Left ventricle myocardium inferior (tissue), 1 donor: ENCODE measurements around the gene TMBIM4. TPM values are rescaled to one million over a fixed set of nuclear protein-coding genes. Genes with fewer than 3 reads are reported as not detected.
A peak's percentile ranks its signal among the peaks of the same experiment; 100 is the strongest.

Experiments used
- DNase-seq: peaks from one replicate; pipeline ENCODE4 v3.0.0-alpha.2; 2020
- H3K27ac ChIP-seq: fragments of 200-600 bp; replicated peaks from 2 replicates; pipeline ENCODE4 v1.8.0; 2021
- H3K27me3 ChIP-seq: fragments of 200-600 bp; 2 replicates; pipeline ENCODE4 v1.8.0; 2021; ENCODE audit warnings: low read depth
- H3K36me3 ChIP-seq: fragments of 200-600 bp; 2 replicates; pipeline ENCODE4 v1.8.0; 2021
- H3K4me1 ChIP-seq: fragments of 200-600 bp; 2 replicates; pipeline ENCODE4 v1.8.0; 2021
- H3K4me3 ChIP-seq: fragments of 200-600 bp; 2 replicates; pipeline ENCODE4 v1.8.0; 2021; ENCODE audit warnings: mild to moderate bottlenecking, moderate library complexity
- H3K9me3 ChIP-seq: fragments of 200-600 bp; replicated peaks from 2 replicates; pipeline ENCODE4 v1.8.0; 2021
- intact Hi-C: fragments of 100-400 bp; cut with micrococcal nuclease; formaldehyde crosslinking; loops from one replicate; pipeline ENCODE4 v1.11.0; 2022
- total RNA-seq: library from RNA; stranded (reverse); fragmentation: NEBNext Ultra II Directional; extraction: Animal tissue kit (Norgen Biotek cat#: 25700); gene quantifications from one replicate; pipeline ENCODE4 v1.2.1, GENCODE V29; 2021
- TF ChIP-seq, protein P1 (sequence below): fragments of 200-600 bp; IDR thresholded peaks from 2 replicates; pipeline ENCODE4 v1.8.0; 2021; ENCODE audit warnings: antibody characterized with exemption, mild to moderate bottlenecking, borderline replicate concordance
- donor health status: DM: no; HTN: yes; CAD: no; lungs with severe emphysema.

Gene TMBIM4
- total RNA-seq, 1 donor from 2014 or later = 74.5 TPM

DNA sequence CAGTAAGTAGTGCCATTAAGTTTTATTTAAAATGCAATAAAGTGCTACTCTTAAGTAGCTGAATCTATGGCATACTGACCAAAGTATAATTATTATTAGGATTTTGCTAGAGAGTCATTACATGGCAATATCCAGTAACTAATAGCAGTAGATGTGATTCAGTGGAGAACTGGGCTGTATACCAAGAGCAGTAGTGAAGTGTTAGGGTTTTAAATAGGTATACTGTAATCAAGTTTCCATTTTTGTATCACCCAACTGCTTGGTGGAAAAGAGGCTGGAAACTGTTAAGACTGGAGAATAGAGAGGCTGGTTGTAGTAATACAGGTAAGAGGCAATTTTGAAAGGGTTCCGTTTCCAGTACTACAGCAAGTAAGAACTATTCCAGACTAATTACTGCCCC lies 25.9 kb downstream of the TMBIM4 start:
- H3K4me3 ChIP-seq = no peak overlapping the region
- intact Hi-C loops = no loop called here
- peaks cover 57% of the 10 kb centered on the region for H3K36me3 ChIP-seq
- H3K27me3 ChIP-seq = no peaks in the 10 kb centered on the region
- H3K9me3 ChIP-seq = peaks cover 22% of the 10 kb centered on the region
- no peak for DNase-seq
- H3K4me1 ChIP-seq = peaks cover 54% of the 10 kb centered on the region
- H3K27ac ChIP-seq = peak overlapping the region; percentile 39
- TF ChIP-seq, protein P1, sequence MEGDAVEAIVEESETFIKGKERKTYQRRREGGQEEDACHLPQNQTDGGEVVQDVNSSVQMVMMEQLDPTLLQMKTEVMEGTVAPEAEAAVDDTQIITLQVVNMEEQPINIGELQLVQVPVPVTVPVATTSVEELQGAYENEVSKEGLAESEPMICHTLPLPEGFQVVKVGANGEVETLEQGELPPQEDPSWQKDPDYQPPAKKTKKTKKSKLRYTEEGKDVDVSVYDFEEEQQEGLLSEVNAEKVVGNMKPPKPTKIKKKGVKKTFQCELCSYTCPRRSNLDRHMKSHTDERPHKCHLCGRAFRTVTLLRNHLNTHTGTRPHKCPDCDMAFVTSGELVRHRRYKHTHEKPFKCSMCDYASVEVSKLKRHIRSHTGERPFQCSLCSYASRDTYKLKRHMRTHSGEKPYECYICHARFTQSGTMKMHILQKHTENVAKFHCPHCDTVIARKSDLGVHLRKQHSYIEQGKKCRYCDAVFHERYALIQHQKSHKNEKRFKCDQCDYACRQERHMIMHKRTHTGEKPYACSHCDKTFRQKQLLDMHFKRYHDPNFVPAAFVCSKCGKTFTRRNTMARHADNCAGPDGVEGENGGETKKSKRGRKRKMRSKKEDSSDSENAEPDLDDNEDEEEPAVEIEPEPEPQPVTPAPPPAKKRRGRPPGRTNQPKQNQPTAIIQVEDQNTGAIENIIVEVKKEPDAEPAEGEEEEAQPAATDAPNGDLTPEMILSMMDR = no peak

DNA sequence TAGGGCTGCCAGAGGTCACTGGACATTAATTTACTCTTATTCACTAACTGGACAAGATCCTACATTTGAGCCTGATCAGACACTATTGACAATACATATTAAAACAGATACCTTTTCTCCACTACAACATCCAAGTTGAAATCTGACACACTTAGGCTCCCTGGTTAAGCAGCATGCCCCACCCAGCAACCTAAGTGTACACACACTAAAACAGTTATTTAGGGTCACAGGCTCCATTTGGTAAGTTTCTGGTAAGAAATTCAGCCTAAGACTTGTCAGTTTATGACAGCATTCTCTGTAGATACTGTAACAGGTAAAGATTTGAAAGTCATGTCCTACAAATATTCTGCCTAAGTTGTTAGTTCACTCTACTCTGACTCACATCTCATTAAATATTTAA lies 27.0 kb downstream of the TMBIM4 start:
- no peak for DNase-seq
- peaks cover 53% of the 10 kb centered on the region for H3K36me3 ChIP-seq
- TF ChIP-seq, protein P1 = no peak
- H3K4me3 ChIP-seq = no peak overlapping the region
- peak overlapping the region; percentile 39 for H3K27ac ChIP-seq
- H3K4me1 ChIP-seq = peaks cover 55% of the 10 kb centered on the region
- intact Hi-C loops = no loop called here
- H3K9me3 ChIP-seq = peaks cover 22% of the 10 kb centered on the region
- no peaks in the 10 kb centered on the region for H3K27me3 ChIP-seq

DNA sequence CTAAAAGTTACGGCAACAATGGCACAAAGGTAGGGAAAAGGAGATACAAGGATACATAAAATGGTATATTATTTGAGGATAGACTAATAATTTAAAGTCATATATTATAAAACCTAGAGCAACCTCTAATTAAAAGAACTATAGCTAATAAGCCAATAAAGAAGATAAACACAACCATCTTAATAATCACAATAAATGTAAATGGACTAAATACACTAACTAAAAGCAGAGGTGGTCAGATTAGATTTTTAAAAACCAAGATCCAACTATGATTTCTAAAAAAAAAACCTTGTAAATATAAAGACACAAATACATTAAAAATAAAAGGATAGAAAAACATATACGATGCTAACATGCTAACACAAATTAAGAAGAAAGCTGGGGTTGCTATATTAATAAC lies 28.5 kb downstream of the TMBIM4 start:
- intact Hi-C loops = no loop called here
- Histone ChIP-seq H3K36me3 (peaks cover 58% of the 10 kb centered on the region), H3K4me1 (peaks cover 55% of the 10 kb centered on the region), H3K27ac (no peak overlapping the region), H3K9me3 (peaks cover 22% of the 10 kb centered on the region), H3K4me3 (no peak overlapping the region), H3K27me3 (no peaks in the 10 kb centered on the region)
- TF ChIP-seq, protein P1 = no peak
- no peak for DNase-seq

DNA sequence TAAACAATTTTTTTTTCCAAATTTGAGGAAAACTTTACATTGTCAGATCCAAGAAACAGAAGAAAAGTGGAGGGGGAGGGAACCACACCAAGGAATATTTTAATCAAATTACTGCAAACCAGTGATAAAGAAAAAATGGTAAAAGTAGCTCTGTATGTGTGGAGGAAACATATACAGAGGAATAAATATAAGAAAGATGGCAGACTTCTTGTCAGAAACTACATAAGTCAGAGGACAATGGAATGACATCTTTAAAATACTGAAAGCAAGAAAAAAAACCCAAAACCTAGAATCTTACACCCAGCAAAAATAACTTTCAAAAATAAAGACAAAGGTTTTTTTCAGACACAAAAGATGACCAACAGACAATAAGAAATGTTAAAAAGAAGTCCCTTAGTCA lies 29.1 kb downstream of the TMBIM4 start:
- no peak for DNase-seq
- Histone ChIP-seq H3K36me3 (peaks cover 61% of the 10 kb centered on the region), H3K9me3 (peaks cover 22% of the 10 kb centered on the region), H3K27me3 (no peaks in the 10 kb centered on the region), H3K27ac (no peak overlapping the region), H3K4me3 (no peak overlapping the region), H3K4me1 (peaks cover 50% of the 10 kb centered on the region)
- intact Hi-C loops = no loop called here
- TF ChIP-seq, protein P1 = no peak

DNA sequence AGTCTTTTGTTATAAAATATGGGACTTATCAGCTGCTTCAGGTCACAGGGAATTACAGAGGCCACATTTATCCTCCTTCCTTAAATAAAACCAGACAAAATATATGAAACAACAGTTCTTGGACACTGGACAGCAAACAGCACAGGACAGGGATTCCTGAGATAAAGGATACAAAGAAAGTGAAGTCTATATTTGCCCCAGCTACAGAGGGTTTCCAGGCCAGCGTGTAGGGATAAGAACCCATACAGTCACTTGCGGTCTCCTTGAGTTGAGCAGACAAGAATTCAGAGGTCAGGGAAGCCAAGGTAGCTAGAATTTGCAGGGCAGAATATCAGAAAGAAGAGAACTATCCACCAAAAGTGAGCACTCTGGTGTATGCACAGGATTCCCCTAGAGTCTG lies 30.5 kb downstream of the TMBIM4 start:
- intact Hi-C loops = no loop called here
- peaks cover 35% of the 10 kb centered on the region for H3K4me1 ChIP-seq
- H3K4me3 ChIP-seq = no peak overlapping the region
- peaks cover 22% of the 10 kb centered on the region for H3K9me3 ChIP-seq
- no peaks in the 10 kb centered on the region for H3K27me3 ChIP-seq
- H3K36me3 ChIP-seq = peaks cover 61% of the 10 kb centered on the region
- H3K27ac ChIP-seq = peak overlapping the region; percentile 68
- TF ChIP-seq, protein P1 = no peak
- DNase-seq = no peak

DNA sequence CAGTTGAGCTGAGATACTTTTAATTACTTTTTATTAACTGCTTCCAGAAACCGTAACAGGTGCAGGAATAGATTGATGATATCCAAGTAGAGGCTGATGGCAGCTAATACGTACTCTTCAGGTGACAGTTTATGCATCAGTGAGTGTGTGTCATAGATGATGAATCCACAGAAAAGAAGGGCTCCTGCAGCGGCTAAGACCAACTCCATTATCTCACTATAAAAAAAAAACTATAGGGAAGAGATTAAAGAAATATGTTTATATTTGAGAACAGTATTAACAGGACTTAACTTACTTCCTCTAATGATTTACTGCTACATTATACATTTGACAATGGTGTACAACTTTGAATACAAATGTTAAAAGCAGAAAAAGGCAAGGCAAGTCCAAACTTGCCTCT lies 31.9 kb downstream of the TMBIM4 start:
- no peaks in the 10 kb centered on the region for H3K27me3 ChIP-seq
- peaks cover 27% of the 10 kb centered on the region for H3K4me1 ChIP-seq
- H3K36me3 ChIP-seq = peaks cover 61% of the 10 kb centered on the region
- no peak for DNase-seq
- H3K27ac ChIP-seq = no peak overlapping the region
- H3K9me3 ChIP-seq = peaks cover 22% of the 10 kb centered on the region
- intact Hi-C loops = no loop called here
- H3K4me3 ChIP-seq = no peak overlapping the region
- TF ChIP-seq, protein P1 = no peak
